ENCODE measurements around the gene UBE2L3.
"Not testable (repeated sequence)": the region's sequence is repeated elsewhere in the genome, so short reads cannot be mapped to it uniquely, and the experiment has no call there.

The UBE2L3 gene

GRCh38 chr22:21605887-21606564, 38.5 kb downstream of the UBE2L3 start:
- no peak overlapping the region for H3K4me3 Mint-ChIP-seq
- no peak for DNase-seq
- H3K36me3 Mint-ChIP-seq (ENCODE audit: low read depth) = peaks cover 52% of the 10 kb centered on the region
- H3K27me3 Mint-ChIP-seq = no peaks in the 10 kb centered on the region
- peaks cover 29% of the 10 kb centered on the region for H3K4me1 Mint-ChIP-seq (ENCODE audit: low read depth)
- H3K9me3 Mint-ChIP-seq = no peaks in the 10 kb centered on the region
- peak overlapping the region; percentile 76 for H3K27ac Mint-ChIP-seq

- Mint-ChIP-seq H3K36me3 (ENCODE audit: low read depth) (peaks cover 60% of the 10 kb centered on the region), H3K27me3 (no peaks in the 10 kb centered on the region), H3K4me1 (ENCODE audit: low read depth) (peaks cover 35% of the 10 kb centered on the region), H3K27ac (peak overlapping the region; percentile 57), H3K9me3 (no peaks in the 10 kb centered on the region), H3K4me3 (no peak overlapping the region)
- no peak for DNase-seq
Observed at GRCh38 chr22:21606775-21607174, 39.3 kb downstream of the UBE2L3 start.

GRCh38 chr22:21609556-21610157, 42.1 kb downstream of the UBE2L3 start:
- not testable (repeated sequence) for DNase-seq, H3K27me3 Mint-ChIP-seq, H3K4me3 Mint-ChIP-seq, H3K9me3 Mint-ChIP-seq, H3K27ac Mint-ChIP-seq
- H3K36me3 Mint-ChIP-seq (ENCODE audit: low read depth) = peaks cover 74% of the 10 kb centered on the region
- H3K4me1 Mint-ChIP-seq (ENCODE audit: low read depth) = peaks cover 35% of the 10 kb centered on the region

- no peaks in the 10 kb centered on the region for H3K27me3 Mint-ChIP-seq
- H3K27ac Mint-ChIP-seq = peak overlapping the region; percentile 73
- DNase-seq = no peak
- H3K4me1 Mint-ChIP-seq (ENCODE audit: low read depth) = peaks cover 34% of the 10 kb centered on the region
- H3K36me3 Mint-ChIP-seq (ENCODE audit: low read depth) = peaks cover 82% of the 10 kb centered on the region
- H3K9me3 Mint-ChIP-seq = no peaks in the 10 kb centered on the region
- H3K4me3 Mint-ChIP-seq = no peak overlapping the region
Observed at GRCh38 chr22:21611210-21611977, 43.9 kb downstream of the UBE2L3 start.

GRCh38 chr22:21612858-21613257, 45.3 kb downstream of the UBE2L3 start:
- peaks cover 77% of the 10 kb centered on the region for H3K36me3 Mint-ChIP-seq (ENCODE audit: low read depth)
- peaks cover 24% of the 10 kb centered on the region for H3K4me1 Mint-ChIP-seq (ENCODE audit: low read depth)
- no peaks in the 10 kb centered on the region for H3K27me3 Mint-ChIP-seq
- no peak overlapping the region for H3K4me3 Mint-ChIP-seq
- no peak for DNase-seq
- peak overlapping the region; percentile 72 for H3K27ac Mint-ChIP-seq
- H3K9me3 Mint-ChIP-seq = no peaks in the 10 kb centered on the region

GRCh38 chr22:21613553-21614233, 46.2 kb downstream of the UBE2L3 start:
- H3K36me3 Mint-ChIP-seq (ENCODE audit: low read depth) = peaks cover 75% of the 10 kb centered on the region
- H3K9me3 Mint-ChIP-seq = no peaks in the 10 kb centered on the region
- H3K27me3 Mint-ChIP-seq = no peaks in the 10 kb centered on the region
- no peak overlapping the region for H3K4me3 Mint-ChIP-seq
- DNase-seq = no peak
- peak overlapping the region; percentile 72 for H3K27ac Mint-ChIP-seq
- H3K4me1 Mint-ChIP-seq (ENCODE audit: low read depth) = peaks cover 21% of the 10 kb centered on the region

- no peak overlapping the region for H3K4me3 Mint-ChIP-seq
- H3K36me3 Mint-ChIP-seq (ENCODE audit: low read depth) = peaks cover 73% of the 10 kb centered on the region
- no peak for DNase-seq
- H3K9me3 Mint-ChIP-seq = no peaks in the 10 kb centered on the region
- H3K27ac Mint-ChIP-seq = peak overlapping the region; percentile 40
- H3K27me3 Mint-ChIP-seq = no peaks in the 10 kb centered on the region
- H3K4me1 Mint-ChIP-seq (ENCODE audit: low read depth) = peaks cover 28% of the 10 kb centered on the region
Observed at GRCh38 chr22:21615731-21616130, 48.2 kb downstream of the UBE2L3 start.

- H3K4me3 Mint-ChIP-seq, DNase-seq, H3K27me3 Mint-ChIP-seq, H3K9me3 Mint-ChIP-seq: not testable (repeated sequence)
- peaks cover 73% of the 10 kb centered on the region for H3K36me3 Mint-ChIP-seq (ENCODE audit: low read depth)
- peaks cover 23% of the 10 kb centered on the region for H3K4me1 Mint-ChIP-seq (ENCODE audit: low read depth)
- peak overlapping the region; percentile 69 for H3K27ac Mint-ChIP-seq
Observed at GRCh38 chr22:21617337-21617736, 49.8 kb downstream of the UBE2L3 start.

GRCh38 chr22:21621025-21621424, 53.5 kb downstream of the UBE2L3 start:
- H3K9me3 Mint-ChIP-seq = no peaks in the 10 kb centered on the region
- no peak for DNase-seq
- H3K4me1 Mint-ChIP-seq (ENCODE audit: low read depth) = peaks cover 25% of the 10 kb centered on the region
- H3K36me3 Mint-ChIP-seq (ENCODE audit: low read depth) = peaks cover 74% of the 10 kb centered on the region
- no peaks in the 10 kb centered on the region for H3K27me3 Mint-ChIP-seq
- H3K27ac Mint-ChIP-seq = peak overlapping the region; percentile 77
- no peak overlapping the region for H3K4me3 Mint-ChIP-seq

GRCh38 chr22:21622011-21622918, 54.8 kb downstream of the UBE2L3 start:
- no peaks in the 10 kb centered on the region for H3K27me3 Mint-ChIP-seq
- no peak for DNase-seq
- H3K4me3 Mint-ChIP-seq = no peak overlapping the region
- H3K27ac Mint-ChIP-seq = peak overlapping the region; percentile 95
- H3K4me1 Mint-ChIP-seq (ENCODE audit: low read depth) = peaks cover 33% of the 10 kb centered on the region
- no peaks in the 10 kb centered on the region for H3K9me3 Mint-ChIP-seq
- H3K36me3 Mint-ChIP-seq (ENCODE audit: low read depth) = peaks cover 81% of the 10 kb centered on the region

- Mint-ChIP-seq H3K36me3 (ENCODE audit: low read depth) (peaks cover 86% of the 10 kb centered on the region), H3K4me3 (no peak overlapping the region), H3K9me3 (no peaks in the 10 kb centered on the region), H3K4me1 (ENCODE audit: low read depth) (peaks cover 39% of the 10 kb centered on the region), H3K27ac (peak overlapping the region; percentile 95), H3K27me3 (no peaks in the 10 kb centered on the region)
- no peak for DNase-seq
Observed at GRCh38 chr22:21622919-21623647, 55.6 kb downstream of the UBE2L3 start.

GRCh38 chr22:21623648-21623970, 56.1 kb downstream of the UBE2L3 start:
- no peak for DNase-seq
- Mint-ChIP-seq H3K27me3 (no peaks in the 10 kb centered on the region), H3K36me3 (ENCODE audit: low read depth) (peaks cover 89% of the 10 kb centered on the region), H3K4me1 (ENCODE audit: low read depth) (peaks cover 43% of the 10 kb centered on the region), H3K27ac (peak overlapping the region; percentile 95), H3K4me3 (no peak overlapping the region), H3K9me3 (no peaks in the 10 kb centered on the region)

GRCh38 chr22:21624120-21624879, 56.8 kb downstream of the UBE2L3 start:
- H3K36me3 Mint-ChIP-seq (ENCODE audit: low read depth) = peaks cover 90% of the 10 kb centered on the region
- peaks cover 42% of the 10 kb centered on the region for H3K4me1 Mint-ChIP-seq (ENCODE audit: low read depth)
- no peak overlapping the region for H3K4me3 Mint-ChIP-seq
- DNase-seq = peak; percentile 66
- H3K9me3 Mint-ChIP-seq = no peaks in the 10 kb centered on the region
- H3K27ac Mint-ChIP-seq = peak overlapping the region; percentile 95
- no peaks in the 10 kb centered on the region for H3K27me3 Mint-ChIP-seq
